ENCODE results near the gene FBXO34.

- TF ChIP-seq SIN3B (IDR thresholded peaks at IDR 0.05; ENCODE audit: low read length): no peak
- TF ChIP-seq CTCF (CRISPR knock-in tag; IDR thresholded peaks at IDR 0.05): no peak
- TF ChIP-seq PBX3 (CRISPR knock-in tag; IDR thresholded peaks at IDR 0.05; ENCODE audit: borderline replicate concordance): no peak
- TF ChIP-seq EHMT2 (IDR thresholded peaks at IDR 0.05; ENCODE audit: borderline replicate concordance, low read depth, low read length): no peak
- no peak for TF ChIP-seq NCOA2 (CRISPR knock-in tag; IDR thresholded peaks at IDR 0.05)
- no peak for TF ChIP-seq TOE1 (CRISPR knock-in tag; IDR thresholded peaks at IDR 0.05)
- TF ChIP-seq ZFAT (CRISPR knock-in tag; conservative IDR thresholded peaks at IDR 0.05): no peak
- no peak for TF ChIP-seq ZKSCAN1 (IDR thresholded peaks at IDR 0.05; ENCODE audit: low read length)
These were observed 17.2 kb downstream of the FBXO34 start for GRCh38 chr14:55288439-55288838.

Data from HepG2 (cell line).